Peyer's patch (tissue), 4 donors: Measurements from ENCODE around the gene NEDD4L. TPM values are rescaled to one million over a fixed set of nuclear protein-coding genes. Genes with fewer than 3 reads are reported as not detected.

ENCODE experiments used
- DNase-seq, 3 donors: peaks; one replicate each; pipeline ENCODE4 v3.0.0-alpha.2; 2017 to 2019
- H3K27ac ChIP-seq, 4 donors: fragments of 200-600 bp; sonication (generic); one replicate each; pipeline ENCODE4 v1.5.1; 2016 to 2019
- H3K27me3 ChIP-seq, 2 donors: fragments of 200-600 bp; sonication (generic); one replicate each; pipeline ENCODE4 v1.5.1; 2019
- H3K36me3 ChIP-seq, 3 donors: fragments of 200-600 bp; sonication (generic); one replicate each; pipeline ENCODE4 v1.5.1; 2016 to 2019
- H3K4me1 ChIP-seq, 4 donors: fragments of 200-600 bp; sonication (generic); one replicate each; pipeline ENCODE4 v1.5.1; 2016 to 2019
- H3K4me3 ChIP-seq, 4 donors: fragments of 200-600 bp; sonication (generic); 1 replicate in 3 of 4; 2 replicates in 1 of 4; pipeline ENCODE4 v1.5.1; 2016 to 2019; ENCODE audit warnings: mild to moderate bottlenecking in 1 of 4
- H3K9me3 ChIP-seq, 4 donors: fragments of 200-600 bp; sonication (generic); one replicate each; pipeline ENCODE4 v1.5.1; 2016 to 2019; ENCODE audit warnings: mild to moderate bottlenecking in 1 of 4
- CTCF ChIP-seq, 6 experiments: fragments of 450-650 bp in 4 of 6; fragments of 200-600 bp in 2 of 6; sonication (generic) in 1 of 6; IDR thresholded peaks; one replicate each; pipeline ENCODE4 v1.5.1; 2017 to 2019; ENCODE audit warnings: antibody characterized with exemption in 6 of 6, mild to moderate bottlenecking in 3 of 6, moderate library complexity in 1 of 6
- POLR2A ChIP-seq, 2 donors: fragments of 450-650 bp; IDR thresholded peaks; one replicate each; pipeline ENCODE4 v1.5.1; 2017; ENCODE audit warnings: antibody characterized with exemption in 2 of 2, mild to moderate bottlenecking in 2 of 2, moderate library complexity in 2 of 2
- total RNA-seq, 4 donors: library from RNA; depleted of rRNA; stranded (reverse); fragments of >200 nt; gene quantifications; one replicate each; pipeline ENCODE4 v1.1.0, GENCODE V29; 2016

The NEDD4L gene
- total RNA-seq, 4 donors from 2014 or later, result 213 to 312 (median 277) TPM

GRCh38 chr18:58344080-58344670 is 300.1 kb downstream of the NEDD4L start:
- no peak for TF ChIP-seq POLR2A (IDR thresholded peaks at IDR 0.05)
- no peak for TF ChIP-seq CTCF (IDR thresholded peaks at IDR 0.05)
- Histone ChIP-seq H3K27me3 (no peaks in the 10 kb centered on the region), H3K36me3 (peaks cover 0 to 36% (median 0%) of the 10 kb centered on the region in 3 donors), H3K4me3 (no peak overlapping the region), H3K27ac (no peak overlapping the region), H3K4me1 (no peaks in the 10 kb centered on the region), H3K9me3 (no peaks in the 10 kb centered on the region)
- DNase-seq, result no peak

- TF ChIP-seq CTCF (IDR thresholded peaks at IDR 0.05) (no peak), POLR2A (IDR thresholded peaks at IDR 0.05) (no peak)
- no peak for DNase-seq
- H3K27me3 ChIP-seq, result no peaks in the 10 kb centered on the region
- no peak overlapping the region for H3K4me3 ChIP-seq
- no peak overlapping the region for H3K27ac ChIP-seq
- peaks cover 0 to 43% (median 0%) of the 10 kb centered on the region in 3 donors for H3K36me3 ChIP-seq
- H3K9me3 ChIP-seq, result no peaks in the 10 kb centered on the region
- no peaks in the 10 kb centered on the region for H3K4me1 ChIP-seq
Observed at GRCh38 chr18:58344861-58345463, 300.9 kb downstream of the NEDD4L start.

- no peak for DNase-seq
- peaks cover 0 to 51% (median 0%) of the 10 kb centered on the region in 3 donors for H3K36me3 ChIP-seq
Observed at GRCh38 chr18:58345875-58346274, 301.8 kb downstream of the NEDD4L start.

GRCh38 chr18:58347135-58347534 is 303.1 kb downstream of the NEDD4L start:
- Histone ChIP-seq H3K36me3 (peaks cover 0 to 52% (median 0%) of the 10 kb centered on the region in 3 donors), H3K27me3 (no peaks in the 10 kb centered on the region)
- TF ChIP-seq CTCF (IDR thresholded peaks at IDR 0.05), result no peak
- TF ChIP-seq POLR2A (IDR thresholded peaks at IDR 0.05), result no peak

More at GRCh38 chr18:58345875-58346274, 301.8 kb downstream of the NEDD4L start:
- Histone ChIP-seq H3K4me1 (no peaks in the 10 kb centered on the region), H3K9me3 (no peaks in the 10 kb centered on the region), H3K4me3 (no peak overlapping the region), H3K27ac (no peak overlapping the region), H3K27me3 (no peaks in the 10 kb centered on the region)
- TF ChIP-seq POLR2A (IDR thresholded peaks at IDR 0.05) (no peak), CTCF (IDR thresholded peaks at IDR 0.05) (no peak)

GRCh38 chr18:58348517-58348916 is 304.5 kb downstream of the NEDD4L start:
- no peak for DNase-seq
- Histone ChIP-seq H3K4me1 (no peaks in the 10 kb centered on the region), H3K27me3 (no peaks in the 10 kb centered on the region), H3K27ac (no peak overlapping the region), H3K9me3 (no peaks in the 10 kb centered on the region), H3K36me3 (peaks cover 0 to 53% (median 0%) of the 10 kb centered on the region in 3 donors), H3K4me3 (no peak overlapping the region)
- TF ChIP-seq POLR2A (IDR thresholded peaks at IDR 0.05), result no peak

More at GRCh38 chr18:58347135-58347534, 303.1 kb downstream of the NEDD4L start:
- no peaks in the 10 kb centered on the region for H3K9me3 ChIP-seq
- H3K4me3 ChIP-seq, result no peak overlapping the region
- DNase-seq, result no peak
- H3K4me1 ChIP-seq, result no peaks in the 10 kb centered on the region
- H3K27ac ChIP-seq, result no peak overlapping the region

GRCh38 chr18:58348951-58349350 is 304.9 kb downstream of the NEDD4L start:
- Histone ChIP-seq H3K27ac (no peak overlapping the region), H3K4me3 (no peak overlapping the region), H3K4me1 (no peaks in the 10 kb centered on the region), H3K27me3 (no peaks in the 10 kb centered on the region), H3K36me3 (peaks cover 0 to 56% (median 0%) of the 10 kb centered on the region in 3 donors), H3K9me3 (no peaks in the 10 kb centered on the region)
- DNase-seq, result no peak
- TF ChIP-seq POLR2A (IDR thresholded peaks at IDR 0.05) (no peak), CTCF (IDR thresholded peaks at IDR 0.05) (no peak)
